IPS-18c (cell line): ENCODE data around the gene TH.
"Not testable (repeated sequence)": the region's sequence is repeated elsewhere in the genome, so short reads cannot be mapped to it uniquely, and the experiment has no call there.

Source experiments
- H3K4me3 ChIP-seq: 2 replicates; pipeline ENCODE4 v1.7.0; 2013; ENCODE audit warnings: low read depth, mild to moderate bottlenecking, low read length, moderate library complexity; ENCODE audit not compliant: insufficient read depth
- H3K9me3 ChIP-seq: one replicate; pipeline ENCODE4 v1.6.1; 2013; ENCODE audit warnings: mild to moderate bottlenecking, low read length, moderate library complexity; ENCODE audit not compliant: control insufficient read depth, insufficient read depth

Gene TH

DNA sequence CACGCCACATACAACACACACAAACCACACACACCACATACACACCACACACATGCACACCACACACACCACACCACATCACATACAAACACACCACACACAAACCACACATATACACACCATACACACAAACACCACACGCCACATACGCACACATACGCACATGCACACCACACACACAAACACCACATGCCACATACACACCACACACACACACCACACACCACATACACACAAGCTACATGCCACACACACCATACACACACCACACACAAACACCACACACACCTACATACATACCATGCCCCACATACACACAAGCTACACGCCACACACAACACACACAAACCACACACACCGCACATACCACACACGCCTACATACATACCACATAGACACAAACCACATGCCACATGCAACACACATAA is 15.7 kb upstream of the TH start:
- Histone ChIP-seq H3K4me3 (no peak overlapping the region), H3K9me3 (no peaks in the 10 kb centered on the region)

DNA sequence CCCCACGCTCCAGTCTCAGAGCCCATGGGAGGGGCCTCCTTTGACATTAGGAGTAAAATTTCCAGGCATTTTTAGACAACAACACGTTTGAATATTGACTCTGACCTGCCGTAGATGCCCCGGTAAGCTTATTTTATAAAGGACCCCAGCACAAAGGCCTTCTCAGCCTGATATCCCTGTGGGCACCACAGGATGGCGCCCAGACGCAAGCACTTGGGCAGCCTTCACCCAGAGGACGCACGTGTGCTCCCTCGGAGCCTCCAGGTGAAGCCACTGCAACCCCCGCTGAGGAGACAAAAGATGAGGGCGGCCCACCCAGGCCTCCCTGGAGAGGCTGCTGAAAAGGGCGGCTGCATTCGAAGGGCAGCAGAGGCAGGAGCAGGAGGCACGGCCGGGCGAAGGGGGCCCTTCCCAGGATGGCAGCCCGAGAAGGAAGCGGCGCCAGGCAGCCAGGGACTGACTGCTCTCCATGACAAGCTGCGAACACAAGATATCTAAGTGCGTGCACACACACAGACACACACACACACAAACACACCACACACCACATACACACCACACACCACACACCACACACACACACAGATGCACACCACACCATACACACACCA is 15.2 kb upstream of the TH start:
- H3K4me3 ChIP-seq = no peak overlapping the region
- H3K9me3 ChIP-seq = no peaks in the 10 kb centered on the region

DNA sequence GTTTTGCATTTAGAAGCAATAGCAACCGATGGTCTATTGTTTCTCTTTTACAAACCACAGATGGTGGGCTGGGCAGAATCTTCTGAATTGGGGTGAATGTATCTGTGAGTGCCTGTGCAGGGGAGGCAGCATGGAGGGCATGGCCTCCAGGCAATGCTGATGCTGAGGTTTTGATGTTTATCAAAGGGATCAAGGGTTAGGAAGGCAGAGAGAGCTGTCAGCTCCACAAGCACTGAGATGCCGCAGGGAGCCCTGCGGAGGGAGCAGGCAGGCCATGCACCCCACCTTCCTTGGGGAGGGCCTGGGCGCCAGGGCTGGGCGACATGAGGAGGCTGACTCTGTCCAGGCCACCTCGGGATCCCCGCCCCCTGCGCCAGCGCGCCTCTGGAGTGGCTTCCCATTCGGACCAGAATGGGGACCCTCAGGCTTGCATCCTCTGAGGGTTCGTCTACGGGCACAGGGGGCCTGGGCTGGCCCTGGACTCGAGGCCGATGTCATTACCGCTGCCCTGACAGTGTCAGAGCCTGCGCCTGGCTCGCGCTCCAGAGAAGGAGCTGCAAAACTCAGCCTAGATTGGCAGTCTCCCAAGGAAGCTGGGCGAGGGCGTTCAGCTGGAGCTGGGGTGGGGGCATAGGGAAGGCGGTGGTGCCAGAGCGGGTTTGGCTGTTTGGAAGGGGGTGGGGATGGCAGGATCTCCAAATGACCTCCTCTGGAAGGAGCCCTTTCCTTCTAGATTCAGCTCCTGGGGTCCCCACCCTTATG is 13.9 kb upstream of the TH start:
- Histone ChIP-seq H3K9me3 (no peaks in the 10 kb centered on the region), H3K4me3 (no peak overlapping the region)

DNA sequence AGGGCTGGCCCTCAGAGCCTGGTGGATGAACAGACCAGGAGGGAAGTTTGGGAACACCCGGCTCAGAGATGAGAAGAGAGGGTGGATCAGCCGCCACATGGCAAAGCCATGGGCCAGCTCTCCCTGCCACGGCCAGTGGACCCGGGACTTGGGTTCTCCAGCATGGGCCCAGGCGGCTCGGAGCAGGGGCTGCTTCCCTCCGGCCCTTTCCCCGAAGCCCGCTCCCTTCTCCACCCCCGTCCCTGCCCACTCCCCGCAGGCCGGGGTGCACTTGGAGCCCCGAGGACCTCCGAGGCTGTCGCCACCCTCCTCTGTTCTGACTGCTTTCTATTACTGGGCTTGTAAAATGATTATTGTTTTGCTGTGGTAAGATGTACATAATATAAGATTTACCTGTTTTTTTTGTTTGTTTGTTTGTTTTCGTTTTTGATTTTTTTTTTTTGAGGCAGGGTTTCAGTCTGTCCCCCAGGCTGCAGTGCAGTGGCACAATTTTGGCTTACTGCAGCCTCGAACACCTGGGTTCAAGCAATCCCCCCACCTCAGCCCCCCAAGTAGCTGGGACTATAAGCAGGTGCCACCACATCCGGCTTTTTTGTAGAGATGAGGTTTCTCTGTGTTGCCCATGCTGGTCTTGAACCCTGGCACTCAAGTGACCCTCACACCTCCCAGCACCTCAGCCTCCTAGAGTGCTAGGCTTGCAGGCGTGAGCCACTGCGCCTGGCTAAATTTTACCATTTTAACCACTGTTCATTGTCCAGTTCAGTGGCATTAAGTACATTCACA is 11.3 kb upstream of the TH start:
- H3K4me3 ChIP-seq = no peak overlapping the region
- no peaks in the 10 kb centered on the region for H3K9me3 ChIP-seq

DNA sequence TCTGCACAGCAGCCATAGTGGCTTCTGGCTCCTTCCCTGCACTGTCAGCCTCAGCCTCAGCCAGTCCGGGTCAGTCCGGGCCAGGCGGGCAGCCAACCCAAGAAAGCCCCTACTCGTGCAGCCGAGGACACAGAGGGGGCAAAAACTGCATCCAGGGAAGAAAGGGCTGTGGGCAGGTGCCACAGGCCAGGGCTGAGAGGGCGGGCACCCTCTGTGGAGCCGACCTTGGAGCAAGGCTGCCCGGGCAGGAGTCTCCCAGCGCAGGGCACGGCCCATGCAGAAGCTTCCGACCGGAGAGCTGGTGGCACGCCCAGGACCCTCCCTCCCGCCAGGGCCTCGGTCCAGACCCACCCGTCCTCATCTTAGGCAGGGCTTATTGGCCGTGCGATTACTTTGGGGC is 10.5 kb upstream of the TH start:
- no peak overlapping the region for H3K4me3 ChIP-seq
- no peaks in the 10 kb centered on the region for H3K9me3 ChIP-seq

DNA sequence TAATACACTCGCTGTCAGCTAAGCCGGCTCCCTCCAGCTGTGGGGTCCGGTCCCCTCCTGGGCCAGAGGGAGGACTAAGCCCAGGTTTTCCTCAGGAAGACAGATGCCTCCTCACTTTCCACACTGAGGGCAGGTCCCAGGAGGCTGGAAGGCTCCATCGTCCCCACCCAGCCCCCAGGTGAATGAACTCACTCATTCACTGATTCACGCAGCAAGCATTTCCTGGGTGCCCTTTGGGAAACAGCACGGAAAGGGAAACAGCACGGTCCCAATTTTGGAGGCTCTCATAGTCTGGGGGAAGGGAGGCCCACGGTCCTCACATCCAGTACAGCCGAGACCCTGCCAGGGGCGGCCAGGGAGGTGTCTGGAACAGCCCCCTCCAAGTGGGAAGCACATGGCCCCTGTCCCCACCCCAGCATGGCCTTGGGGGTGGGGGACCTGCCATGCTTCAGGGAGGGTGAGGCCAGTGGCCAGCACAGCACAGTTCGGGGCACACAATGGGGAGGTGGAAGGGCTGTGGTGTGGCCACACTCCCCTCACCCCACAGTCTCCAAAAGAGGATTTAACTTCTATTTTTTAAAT is 9.3 kb upstream of the TH start:
- H3K9me3 ChIP-seq = no peaks in the 10 kb centered on the region
- no peak overlapping the region for H3K4me3 ChIP-seq

DNA sequence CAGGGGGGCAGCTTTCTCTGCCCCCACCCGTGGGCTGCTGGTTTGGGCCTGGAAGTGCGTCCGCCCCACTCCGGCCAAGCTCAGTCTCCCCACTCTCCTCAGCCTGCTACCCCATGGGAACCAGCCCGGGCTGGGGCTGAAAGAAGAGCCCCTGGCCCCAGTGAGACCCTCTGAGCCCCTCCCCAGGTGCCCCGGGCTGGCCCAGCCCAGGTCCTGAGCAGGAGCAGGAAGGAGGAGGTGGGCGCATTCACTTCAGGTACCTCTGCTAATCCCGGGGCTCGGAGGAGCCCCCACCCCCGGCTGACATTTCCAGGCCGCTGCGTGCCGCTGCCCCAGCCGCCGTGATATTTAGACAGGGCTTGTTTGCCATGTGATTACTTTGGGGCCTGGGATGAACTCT is 8.7 kb upstream of the TH start:
- no peaks in the 10 kb centered on the region for H3K9me3 ChIP-seq
- no peak overlapping the region for H3K4me3 ChIP-seq

DNA sequence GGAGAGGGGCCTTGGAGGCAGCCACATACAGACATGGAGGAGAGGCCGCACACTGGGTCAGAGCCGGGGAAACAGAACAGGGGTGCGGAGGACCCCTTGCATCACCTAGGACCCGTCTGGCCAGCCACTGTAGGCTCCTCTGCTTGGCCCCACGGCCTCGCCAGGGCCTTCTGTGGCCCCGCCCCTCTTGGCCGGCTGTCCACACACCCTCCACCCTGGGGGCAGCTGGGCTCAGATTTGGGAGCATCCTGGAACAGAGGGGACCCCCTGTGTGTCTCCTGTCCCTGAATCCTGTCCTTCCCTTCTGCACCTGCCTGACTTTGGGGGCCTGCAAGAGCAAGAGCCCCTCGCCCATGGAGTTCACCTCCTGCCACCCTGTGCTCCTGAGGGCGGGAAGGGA is 7.9 kb upstream of the TH start:
- no peak overlapping the region for H3K4me3 ChIP-seq
- H3K9me3 ChIP-seq = no peaks in the 10 kb centered on the region

DNA sequence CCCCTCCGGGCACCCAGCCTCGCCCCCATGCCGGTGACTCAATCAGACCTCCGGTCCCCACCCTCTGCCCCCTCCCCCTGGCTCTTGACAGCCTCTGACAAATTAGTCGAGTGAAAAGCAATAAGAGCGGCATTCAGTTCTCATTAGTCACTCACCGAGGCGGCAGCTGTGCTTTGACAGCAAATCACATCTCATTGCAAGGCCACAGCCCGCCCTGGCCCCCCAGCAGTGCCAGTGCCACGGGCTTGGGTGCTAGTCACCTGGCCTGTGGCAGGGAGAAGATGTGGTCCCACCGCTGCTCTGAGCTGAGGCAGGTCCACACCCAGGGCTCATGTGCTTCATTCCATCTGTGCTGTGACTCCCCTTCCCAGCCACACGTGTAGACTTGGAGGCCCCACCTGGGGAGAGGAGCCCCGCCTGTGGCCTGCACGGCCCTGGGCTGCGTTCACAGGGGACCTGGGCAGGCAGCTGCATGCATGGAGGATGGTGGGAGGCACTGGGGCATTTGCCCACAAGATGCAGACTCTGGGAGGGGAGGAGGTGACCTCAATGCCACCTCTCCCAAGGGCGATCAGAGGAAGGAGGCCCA is 7.4 kb upstream of the TH start:
- Histone ChIP-seq H3K9me3 (no peaks in the 10 kb centered on the region), H3K4me3 (no peak overlapping the region)

DNA sequence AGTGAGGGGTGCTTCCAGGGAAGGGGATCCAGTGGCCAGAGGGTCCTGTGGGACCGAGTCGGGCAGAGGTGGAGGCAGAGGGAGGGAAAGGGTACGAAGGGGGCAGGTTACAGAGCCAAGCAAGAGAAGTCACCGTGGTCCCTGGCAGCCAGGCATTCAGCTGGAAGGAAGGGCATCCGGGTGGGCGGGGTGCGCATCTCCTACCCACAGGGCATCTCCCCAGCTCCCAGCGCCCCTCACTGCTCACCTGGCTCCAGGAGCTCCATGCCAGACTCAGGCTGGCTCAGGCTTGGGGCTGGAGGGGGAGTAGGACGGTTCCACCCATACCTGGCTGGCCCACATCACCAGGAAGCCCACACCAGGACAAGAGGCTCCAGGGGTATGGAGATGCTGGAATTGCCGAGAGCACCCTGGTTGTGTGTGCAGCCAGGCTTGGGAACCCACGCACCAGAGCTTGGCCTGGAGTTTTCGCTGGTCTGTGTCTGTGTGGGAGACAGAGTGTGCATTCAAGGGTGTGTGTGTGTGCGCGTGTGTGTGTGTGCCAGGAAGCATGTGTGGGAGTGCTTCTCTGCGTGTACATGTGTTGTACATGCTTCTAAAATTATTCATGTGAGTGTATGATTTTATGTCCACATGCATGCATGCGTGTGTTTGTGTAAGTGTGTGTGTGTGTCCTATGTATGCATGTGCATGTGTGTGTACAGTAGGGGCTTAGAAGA is 6.6 kb upstream of the TH start:
- H3K9me3 ChIP-seq, H3K4me3 ChIP-seq: not testable (repeated sequence)

DNA sequence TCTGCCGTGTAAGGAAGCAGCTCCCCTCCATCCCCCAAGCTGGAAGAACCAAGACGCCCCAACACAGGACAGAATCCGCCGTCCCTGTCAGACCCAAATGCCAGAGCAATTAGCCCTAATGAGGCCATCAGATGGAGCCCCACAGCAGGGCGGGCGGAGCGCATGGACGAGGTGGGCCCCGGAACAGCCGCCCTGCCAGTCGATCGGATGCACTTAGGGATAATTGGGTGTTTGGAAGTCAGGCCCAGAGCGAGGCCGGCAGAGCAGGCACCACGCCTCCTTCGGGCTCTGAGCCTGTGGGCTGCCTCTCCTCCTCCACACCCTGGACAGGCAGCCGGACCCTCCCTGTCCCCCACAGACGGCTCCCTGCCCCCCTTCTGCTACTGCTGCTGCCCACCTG is 5.5 kb upstream of the TH start:
- H3K4me3 ChIP-seq = no peak overlapping the region
- H3K9me3 ChIP-seq = no peaks in the 10 kb centered on the region

DNA sequence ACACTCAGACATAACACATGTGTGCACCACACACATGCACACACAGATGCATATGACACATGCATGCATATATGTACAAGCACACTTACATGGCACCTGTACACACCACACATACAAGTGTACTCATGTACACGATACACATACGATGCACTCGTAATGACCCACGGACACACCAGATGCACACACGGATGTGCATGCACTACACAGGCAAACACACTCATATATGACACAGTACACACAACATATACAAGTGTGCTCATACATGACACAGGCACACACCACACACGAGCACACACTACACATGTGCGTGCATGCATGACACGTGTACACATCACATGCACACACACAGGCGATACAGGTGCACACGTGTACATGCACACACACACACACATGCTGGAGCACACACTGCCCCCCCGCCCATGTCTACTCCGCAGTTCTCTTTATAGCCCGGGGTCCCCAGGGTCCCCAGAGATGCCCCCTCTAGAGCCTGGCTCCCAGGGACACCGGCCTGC is 4.8 kb upstream of the TH start:
- Histone ChIP-seq H3K4me3 (no peak overlapping the region), H3K9me3 (no peaks in the 10 kb centered on the region)

DNA sequence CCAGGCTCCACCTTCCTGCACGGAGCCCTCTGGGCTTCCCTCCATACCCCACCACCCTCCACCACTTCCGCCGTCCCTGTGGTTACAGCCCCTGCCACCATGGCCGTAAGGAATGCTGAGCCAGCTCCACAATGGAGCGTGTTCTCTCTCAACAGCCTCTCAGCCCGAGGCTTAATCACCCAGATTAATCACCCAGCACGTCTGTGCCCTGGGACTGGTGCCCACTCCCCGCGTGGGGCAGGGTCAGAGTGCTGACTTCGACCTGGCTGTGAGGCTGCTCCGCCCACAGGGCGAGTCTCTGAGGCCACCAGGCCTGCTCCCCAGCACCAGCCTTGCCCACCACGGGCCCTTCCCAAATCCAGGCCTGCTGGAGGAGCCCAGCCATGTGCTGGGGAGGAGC is 4.0 kb upstream of the TH start:
- no peaks in the 10 kb centered on the region for H3K9me3 ChIP-seq
- no peak overlapping the region for H3K4me3 ChIP-seq

DNA sequence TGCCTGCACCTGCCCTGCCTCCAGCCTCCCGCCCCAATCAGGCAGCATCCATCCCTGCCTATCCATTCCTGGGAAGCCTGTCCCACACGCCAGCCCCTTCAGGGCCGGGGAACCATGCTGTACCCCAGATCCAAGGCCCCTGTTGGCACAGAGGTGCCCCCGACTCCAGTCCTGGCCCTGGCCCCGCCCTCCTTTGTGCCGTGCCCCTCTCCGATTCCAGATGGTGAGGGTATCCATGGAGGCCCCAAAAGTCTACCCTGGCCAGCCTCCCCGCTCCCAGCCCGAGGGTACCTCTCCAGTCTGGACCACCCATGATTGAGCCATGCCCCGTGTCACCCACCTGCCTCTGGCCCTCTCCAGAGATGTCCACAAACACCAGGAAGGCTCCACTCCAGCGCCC is 2.7 kb upstream of the TH start:
- Histone ChIP-seq H3K9me3 (no peaks in the 10 kb centered on the region), H3K4me3 (no peak overlapping the region)

DNA sequence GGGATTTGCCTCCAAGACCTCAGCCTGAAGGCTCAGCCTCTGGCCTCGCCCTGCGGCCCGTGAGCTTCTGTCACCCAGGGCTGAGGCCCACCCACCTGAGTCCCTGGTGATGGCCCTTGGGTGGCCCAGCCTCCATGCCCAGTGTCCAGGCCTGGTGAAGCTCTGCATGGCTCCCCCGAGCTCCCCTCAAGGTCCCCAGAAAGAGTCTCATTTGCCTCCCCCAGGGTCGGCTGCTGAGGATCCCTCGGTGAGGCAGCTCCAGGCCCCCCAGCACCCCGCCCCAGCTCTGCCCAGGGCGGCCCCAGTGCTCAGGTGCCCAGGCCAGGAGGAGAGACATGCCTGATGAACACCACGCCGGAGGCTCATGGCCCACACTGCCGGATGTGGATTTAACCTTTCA is 2.1 kb upstream of the TH start:
- H3K4me3 ChIP-seq = no peak overlapping the region
- no peaks in the 10 kb centered on the region for H3K9me3 ChIP-seq

DNA sequence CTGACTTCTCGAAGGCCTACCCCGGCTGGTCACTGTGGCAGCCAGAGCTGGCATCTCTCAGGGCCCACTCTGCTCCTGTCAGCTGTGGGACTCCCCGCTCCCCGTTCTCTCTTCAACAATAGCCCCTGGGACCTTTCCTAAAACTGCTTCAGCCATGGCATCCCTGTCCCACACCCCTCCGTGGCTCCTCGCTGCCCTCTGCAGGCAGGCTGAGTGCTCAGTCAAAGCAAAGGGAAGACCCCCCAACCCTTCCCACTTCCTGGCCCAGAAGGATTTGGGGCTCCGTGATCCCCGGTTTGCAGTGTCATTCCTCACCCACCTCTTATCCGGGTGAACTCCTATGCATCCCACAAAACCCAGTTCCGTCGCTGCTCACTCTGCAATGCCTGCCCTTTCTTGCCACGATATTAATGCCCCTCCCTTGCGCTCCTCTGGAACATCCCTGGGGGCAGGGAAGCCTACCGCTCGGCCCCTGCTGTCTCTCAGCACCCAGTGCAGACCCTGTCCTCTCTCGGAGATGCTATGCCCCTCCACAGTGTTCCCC is 1.6 kb upstream of the TH start:
- Histone ChIP-seq H3K9me3 (no peaks in the 10 kb centered on the region), H3K4me3 (no peak overlapping the region)

DNA sequence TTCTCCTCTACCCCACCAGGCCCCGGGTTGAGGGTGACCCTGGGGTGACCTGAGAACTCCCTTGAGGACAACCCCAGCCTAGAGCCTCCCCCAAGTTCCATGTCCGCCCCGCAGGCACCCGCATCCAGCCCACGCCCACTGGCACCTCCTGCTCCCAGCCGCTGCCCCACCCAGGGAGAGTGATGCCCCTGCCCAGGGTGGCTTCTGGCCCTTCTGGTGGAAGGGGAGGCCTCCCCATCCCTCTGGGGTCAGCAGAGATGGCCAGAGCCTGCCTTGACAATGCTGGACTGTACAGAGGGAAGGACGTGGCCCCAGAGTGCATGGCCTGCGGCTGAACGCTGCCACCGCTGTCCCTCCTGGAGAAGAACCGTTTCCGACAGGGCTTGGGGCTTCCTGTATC is 1.1 kb upstream of the TH start:
- H3K9me3 ChIP-seq = no peaks in the 10 kb centered on the region

More for the DNA sequence above, 1.1 kb upstream of the TH start:
- H3K4me3 ChIP-seq = no peak overlapping the region
